Measurements from ENCODE around the gene CD6. TPM values are rescaled to one million over a fixed set of nuclear protein-coding genes. Genes with fewer than 3 reads are reported as not detected.

CD6 gene
- total RNA-seq, 1 donor from 2014 or later = 0.39 TPM

GRCh38 chr11:60944490-60945294 is 26.8 kb upstream of the CD6 start:
- no peaks in the 10 kb centered on the region for H3K9me3 Mint-ChIP-seq (ENCODE audit: unreplicated experiment)
- peaks cover 15% of the 10 kb centered on the region for H3K27me3 Mint-ChIP-seq (ENCODE audit: low read depth, unreplicated experiment)
- Histone ChIP-seq H3K36me3 (ENCODE audit: insufficient read depth, low read length) (no peaks in the 10 kb centered on the region), H4K20me1 (ENCODE audit: insufficient read depth, low read length) (no peaks in the 10 kb centered on the region), H2AFZ (ENCODE audit: low read depth, low read length) (no peak overlapping the region), H3K4me1 (ENCODE audit: insufficient read depth, low read length) (no peaks in the 10 kb centered on the region), H3K9me3 (ENCODE audit: insufficient read depth, low read depth, low read length) (no peaks in the 10 kb centered on the region), H3K9ac (ENCODE audit: low read length) (no peak overlapping the region), H3K27me3 (ENCODE audit: insufficient read depth, low read length) (peaks cover 18% of the 10 kb centered on the region), H3K79me2 (ENCODE audit: insufficient read depth, low read length) (no peaks in the 10 kb centered on the region), H3K4me2 (ENCODE audit: low read length) (no peak overlapping the region), H3K27ac (ENCODE audit: low read depth, low read length) (no peak overlapping the region), H3K4me3 (ENCODE audit: insufficient read depth, low read depth, low read length) (no peak overlapping the region)
- H3K27ac Mint-ChIP-seq (ENCODE audit: unreplicated experiment) = no peak overlapping the region
- no peak for FAIRE-seq
- peaks cover 11% of the 10 kb centered on the region for H3K4me1 Mint-ChIP-seq (ENCODE audit: low read depth, unreplicated experiment)
- no peak for DNase-seq (ENCODE audit: low read depth)
- TF ChIP-seq CTCF (IDR thresholded peaks at IDR 0.05; ENCODE audit: insufficient read depth, low read depth, low read length) = no peak
- TF ChIP-seq EZH2 (IDR thresholded peaks at IDR 0.05; ENCODE audit: insufficient read depth, low read length) = no peak
- no peak overlapping the region for H3K4me3 Mint-ChIP-seq (ENCODE audit: unreplicated experiment)
- H3K36me3 Mint-ChIP-seq (ENCODE audit: low read depth, unreplicated experiment) = peaks cover 33% of the 10 kb centered on the region

- H3K4me2 ChIP-seq (ENCODE audit: low read length) = no peak overlapping the region
- Mint-ChIP-seq H3K27ac (ENCODE audit: unreplicated experiment) (no peak overlapping the region), H3K9me3 (ENCODE audit: unreplicated experiment) (no peaks in the 10 kb centered on the region), H3K36me3 (ENCODE audit: low read depth, unreplicated experiment) (peaks cover 28% of the 10 kb centered on the region), H3K4me1 (ENCODE audit: low read depth, unreplicated experiment) (peaks cover 16% of the 10 kb centered on the region), H3K27me3 (ENCODE audit: low read depth, unreplicated experiment) (peaks cover 20% of the 10 kb centered on the region), H3K4me3 (ENCODE audit: unreplicated experiment) (no peak overlapping the region)
- H4K20me1 ChIP-seq (ENCODE audit: insufficient read depth, low read length) = no peaks in the 10 kb centered on the region
- no peak overlapping the region for H3K4me3 ChIP-seq (ENCODE audit: insufficient read depth, low read depth, low read length)
- H3K9ac ChIP-seq (ENCODE audit: low read length) = no peak overlapping the region
- H3K4me1 ChIP-seq (ENCODE audit: insufficient read depth, low read length) = no peaks in the 10 kb centered on the region
- no peak for DNase-seq (ENCODE audit: low read depth)
- peaks cover 19% of the 10 kb centered on the region for H3K27me3 ChIP-seq (ENCODE audit: insufficient read depth, low read length)
- TF ChIP-seq CTCF (IDR thresholded peaks at IDR 0.05; ENCODE audit: insufficient read depth, low read depth, low read length) = no peak
- TF ChIP-seq EZH2 (IDR thresholded peaks at IDR 0.05; ENCODE audit: insufficient read depth, low read length) = no peak
- no peaks in the 10 kb centered on the region for H3K36me3 ChIP-seq (ENCODE audit: insufficient read depth, low read length)
- FAIRE-seq = no peak
- no peaks in the 10 kb centered on the region for H3K9me3 ChIP-seq (ENCODE audit: insufficient read depth, low read depth, low read length)
- no peaks in the 10 kb centered on the region for H3K79me2 ChIP-seq (ENCODE audit: insufficient read depth, low read length)
- no peak overlapping the region for H2AFZ ChIP-seq (ENCODE audit: low read depth, low read length)
- H3K27ac ChIP-seq (ENCODE audit: low read depth, low read length) = no peak overlapping the region
Measured at GRCh38 chr11:60945295-60945667, 26.2 kb upstream of the CD6 start.

GRCh38 chr11:60946601-60947264 is 24.7 kb upstream of the CD6 start:
- H3K27ac Mint-ChIP-seq (ENCODE audit: unreplicated experiment) = no peak overlapping the region

More at GRCh38 chr11:60946601-60947264, 24.7 kb upstream of the CD6 start:
- Histone ChIP-seq H2AFZ (ENCODE audit: low read depth, low read length) (no peak overlapping the region), H3K36me3 (ENCODE audit: insufficient read depth, low read length) (no peaks in the 10 kb centered on the region), H3K27me3 (ENCODE audit: insufficient read depth, low read length) (peaks cover 24% of the 10 kb centered on the region), H3K4me1 (ENCODE audit: insufficient read depth, low read length) (no peaks in the 10 kb centered on the region), H3K79me2 (ENCODE audit: insufficient read depth, low read length) (no peaks in the 10 kb centered on the region), H3K9me3 (ENCODE audit: insufficient read depth, low read depth, low read length) (no peaks in the 10 kb centered on the region), H4K20me1 (ENCODE audit: insufficient read depth, low read length) (no peaks in the 10 kb centered on the region), H3K27ac (ENCODE audit: low read depth, low read length) (no peak overlapping the region), H3K4me2 (ENCODE audit: low read length) (no peak overlapping the region), H3K9ac (ENCODE audit: low read length) (no peak overlapping the region), H3K4me3 (ENCODE audit: insufficient read depth, low read depth, low read length) (no peak overlapping the region)
- TF ChIP-seq EZH2 (IDR thresholded peaks at IDR 0.05; ENCODE audit: insufficient read depth, low read length) = no peak
- no peak for TF ChIP-seq CTCF (IDR thresholded peaks at IDR 0.05; ENCODE audit: insufficient read depth, low read depth, low read length)
- DNase-seq (ENCODE audit: low read depth) (no peak), FAIRE-seq (no peak)
- peaks cover 16% of the 10 kb centered on the region for H3K4me1 Mint-ChIP-seq (ENCODE audit: low read depth, unreplicated experiment)
- H3K27me3 Mint-ChIP-seq (ENCODE audit: low read depth, unreplicated experiment) = peaks cover 24% of the 10 kb centered on the region
- H3K36me3 Mint-ChIP-seq (ENCODE audit: low read depth, unreplicated experiment) = peaks cover 17% of the 10 kb centered on the region
- no peak overlapping the region for H3K4me3 Mint-ChIP-seq (ENCODE audit: unreplicated experiment)
- H3K9me3 Mint-ChIP-seq (ENCODE audit: unreplicated experiment) = no peaks in the 10 kb centered on the region
